C4-2B (cell line): ENCODE data around the gene PCSK5.

Experiments used
- H3K27ac ChIP-seq: fragments of 450-650 bp; 2 replicates; pipeline ENCODE4 v1.5.1; 2017
- ZFX ChIP-seq: fragments of 450-650 bp; IDR thresholded peaks from 2 replicates; pipeline ENCODE4 v1.6.1; 2017
- TF ChIP-seq, protein P1 (sequence below): fragments of 450-650 bp; conservative IDR thresholded peaks from 2 replicates; pipeline ENCODE4 v1.5.1; 2017; ENCODE audit warnings: mild to moderate bottlenecking

Gene PCSK5

DNA sequence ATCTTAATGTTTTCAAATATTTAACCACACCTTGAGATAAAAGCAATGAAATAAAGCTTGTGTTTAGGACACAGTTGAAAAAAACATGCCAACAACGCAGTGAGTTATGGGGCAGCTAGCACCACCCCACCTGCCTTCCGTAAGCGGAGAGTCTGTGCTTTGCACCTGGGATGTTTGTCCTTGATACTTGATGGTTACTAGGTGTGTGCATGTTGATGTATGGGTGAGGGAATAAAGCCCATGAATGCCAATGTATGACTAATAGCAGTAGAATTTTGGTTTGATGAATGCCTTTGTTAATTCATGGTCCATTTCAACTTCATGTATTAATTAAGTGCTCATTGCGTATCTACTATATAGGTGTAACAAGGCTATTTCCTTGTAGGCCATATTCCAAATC lies 74.0 kb downstream of the PCSK5 start:
- H3K27ac ChIP-seq, result no peak overlapping the region
- TF ChIP-seq ZFX, result no peak
- TF ChIP-seq, protein P1, sequence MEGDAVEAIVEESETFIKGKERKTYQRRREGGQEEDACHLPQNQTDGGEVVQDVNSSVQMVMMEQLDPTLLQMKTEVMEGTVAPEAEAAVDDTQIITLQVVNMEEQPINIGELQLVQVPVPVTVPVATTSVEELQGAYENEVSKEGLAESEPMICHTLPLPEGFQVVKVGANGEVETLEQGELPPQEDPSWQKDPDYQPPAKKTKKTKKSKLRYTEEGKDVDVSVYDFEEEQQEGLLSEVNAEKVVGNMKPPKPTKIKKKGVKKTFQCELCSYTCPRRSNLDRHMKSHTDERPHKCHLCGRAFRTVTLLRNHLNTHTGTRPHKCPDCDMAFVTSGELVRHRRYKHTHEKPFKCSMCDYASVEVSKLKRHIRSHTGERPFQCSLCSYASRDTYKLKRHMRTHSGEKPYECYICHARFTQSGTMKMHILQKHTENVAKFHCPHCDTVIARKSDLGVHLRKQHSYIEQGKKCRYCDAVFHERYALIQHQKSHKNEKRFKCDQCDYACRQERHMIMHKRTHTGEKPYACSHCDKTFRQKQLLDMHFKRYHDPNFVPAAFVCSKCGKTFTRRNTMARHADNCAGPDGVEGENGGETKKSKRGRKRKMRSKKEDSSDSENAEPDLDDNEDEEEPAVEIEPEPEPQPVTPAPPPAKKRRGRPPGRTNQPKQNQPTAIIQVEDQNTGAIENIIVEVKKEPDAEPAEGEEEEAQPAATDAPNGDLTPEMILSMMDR, result no peak

DNA sequence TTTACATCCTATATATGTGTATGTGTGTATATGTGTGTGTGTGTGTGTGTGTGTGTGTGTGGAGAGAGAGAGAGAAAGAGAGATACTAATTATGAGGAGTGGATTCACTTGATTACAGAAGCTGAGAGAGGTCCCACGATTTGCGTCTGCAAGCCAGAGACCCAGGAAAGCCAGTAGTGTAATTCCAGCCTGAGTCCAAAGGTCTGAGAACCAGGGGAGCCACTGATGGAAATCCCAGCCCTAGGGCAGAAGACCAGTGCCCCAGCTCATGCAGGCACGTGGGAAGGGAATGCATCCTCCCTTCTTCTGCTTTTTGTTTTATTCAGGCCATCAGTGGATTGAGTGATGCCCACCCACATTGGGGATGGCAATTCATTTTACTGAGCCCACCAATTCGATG lies 74.8 kb downstream of the PCSK5 start:
- no peak overlapping the region for H3K27ac ChIP-seq
- TF ChIP-seq, protein P1, result no peak

DNA sequence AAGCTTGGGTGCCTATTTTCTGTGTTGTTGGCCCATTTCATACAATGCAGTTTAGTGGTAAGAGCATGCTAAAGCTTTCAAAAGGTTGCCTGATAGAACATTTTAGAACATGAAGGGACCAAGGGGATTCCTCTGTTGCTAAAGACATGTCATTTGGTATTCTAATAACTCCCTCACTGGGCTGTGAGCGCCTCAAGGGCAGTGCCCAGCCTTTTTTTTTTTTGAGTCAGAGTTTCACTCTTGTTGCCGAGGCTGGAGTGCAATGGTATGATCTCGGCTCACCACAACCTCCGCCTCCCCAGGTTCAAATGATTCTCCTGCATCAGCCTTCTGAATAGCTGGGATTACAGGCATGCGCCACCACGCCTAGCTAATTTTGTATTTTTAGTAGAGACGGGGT lies 77.1 kb downstream of the PCSK5 start:
- TF ChIP-seq, protein P1, result no peak
- no peak for TF ChIP-seq ZFX
- H3K27ac ChIP-seq, result no peak overlapping the region

DNA sequence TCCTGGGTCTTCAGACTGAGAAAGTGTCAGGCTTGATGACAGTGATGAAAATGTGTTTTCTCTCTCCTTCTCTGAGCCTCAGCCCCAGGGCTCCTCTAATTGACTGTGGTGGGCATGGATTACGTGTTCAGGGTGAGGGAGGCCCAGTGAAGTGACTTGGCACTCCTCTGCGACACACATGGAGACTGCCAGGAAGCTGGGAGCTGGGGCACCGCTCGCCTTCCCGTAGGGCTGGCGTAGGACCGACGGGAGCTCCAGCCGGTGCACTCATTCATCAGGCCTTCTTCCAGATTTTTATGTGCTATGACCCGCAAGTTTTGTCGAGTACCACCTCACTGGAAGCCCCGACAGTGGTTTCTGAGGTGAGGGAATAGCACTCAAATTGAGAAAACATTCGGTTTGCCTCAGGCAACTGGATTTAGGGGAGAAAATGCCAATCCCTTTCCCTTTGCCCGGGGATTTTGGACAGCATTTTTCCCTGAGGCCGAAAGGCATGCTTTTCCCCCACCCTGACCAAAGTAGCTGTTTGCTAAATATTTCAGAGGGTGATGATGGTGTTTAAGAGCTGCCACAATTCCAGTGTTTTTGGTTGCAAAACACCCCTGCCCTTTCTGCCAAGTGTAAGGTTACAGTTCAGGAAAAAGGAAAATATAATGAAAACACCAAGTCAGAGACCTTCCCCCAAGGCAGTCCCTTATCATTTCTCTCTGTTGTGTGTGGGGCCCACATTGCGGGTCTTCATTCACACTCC lies 83.7 kb downstream of the PCSK5 start:
- H3K27ac ChIP-seq, result no peak overlapping the region
- TF ChIP-seq ZFX, result no peak
- TF ChIP-seq, protein P1, result no peak

DNA sequence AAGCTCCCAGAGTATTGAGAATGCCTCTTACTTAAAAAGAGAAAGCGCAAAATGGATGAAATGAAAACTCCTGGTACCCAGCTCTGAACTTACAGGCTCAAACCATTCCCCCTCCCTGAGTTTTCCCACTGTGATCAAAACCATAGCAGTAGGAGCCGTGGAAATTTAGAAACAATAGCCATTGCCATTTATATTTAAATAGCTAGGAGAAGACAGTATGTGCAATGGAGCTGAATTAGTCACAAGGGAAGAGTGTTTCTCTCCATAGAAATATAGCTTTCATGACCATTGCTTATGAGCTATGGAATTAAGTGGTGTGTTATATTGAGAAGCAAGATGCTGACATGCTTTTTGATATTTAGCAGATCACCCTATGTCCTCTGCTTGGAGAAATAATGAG lies 84.6 kb downstream of the PCSK5 start:
- TF ChIP-seq, protein P1, result no peak
- TF ChIP-seq ZFX, result no peak
- H3K27ac ChIP-seq, result no peak overlapping the region

DNA sequence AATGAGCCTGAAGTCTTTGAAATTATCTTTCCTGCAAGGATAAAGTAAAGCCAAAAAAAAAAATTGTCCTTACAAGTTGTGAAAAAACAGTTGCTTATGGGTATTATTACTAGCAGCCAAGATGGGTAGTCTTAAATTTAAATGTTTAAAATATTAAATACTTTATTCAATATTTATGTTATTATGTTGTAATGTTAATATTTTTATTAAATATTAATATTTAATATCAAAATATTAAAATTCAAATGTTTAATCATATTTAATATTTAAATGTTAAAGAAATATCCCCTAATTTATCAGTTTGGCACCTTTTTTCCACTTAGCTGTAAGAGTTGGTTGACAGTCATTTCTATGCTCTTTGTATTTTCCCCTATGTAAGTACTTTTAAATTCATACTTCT lies 86.1 kb downstream of the PCSK5 start:
- TF ChIP-seq, protein P1, result no peak
- no peak for TF ChIP-seq ZFX
- no peak overlapping the region for H3K27ac ChIP-seq

DNA sequence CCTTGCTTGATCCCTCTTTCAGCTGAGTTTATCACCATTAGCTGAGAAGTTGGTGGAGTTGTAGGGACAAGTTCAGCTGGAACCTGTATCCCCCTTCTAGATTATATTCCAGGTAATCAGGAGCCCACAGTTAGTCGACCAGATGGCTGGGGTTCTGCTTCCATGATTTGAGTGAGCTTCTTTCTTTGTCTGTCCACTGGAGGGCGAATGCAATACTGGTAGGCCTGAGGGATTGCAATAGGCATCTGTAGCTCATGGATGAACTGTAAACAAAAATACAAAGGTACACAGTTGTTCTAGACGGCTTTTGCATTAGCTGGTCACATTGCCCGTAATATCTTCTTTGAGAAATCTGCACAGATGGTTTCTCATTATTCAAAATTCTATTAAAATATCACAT lies 88.9 kb downstream of the PCSK5 start:
- TF ChIP-seq, protein P1, result peak; percentile 44
- no peak for TF ChIP-seq ZFX
- no peak overlapping the region for H3K27ac ChIP-seq
